Hepatocyte (in vitro differentiated cells): ENCODE data around the gene KMT5B. TPM values are rescaled to one million over a fixed set of nuclear protein-coding genes. Genes with fewer than 3 reads are reported as not detected.

Experiments
- DNase-seq: peaks from one replicate; pipeline ENCODE4 v3.0.0-alpha.2; 2016; ENCODE audit warnings: low spot score
- H2AFZ ChIP-seq: fragments of 200-600 bp; sonication (generic); 2 replicates; pipeline ENCODE4 v1.6.0; 2016; ENCODE audit warnings: antibody characterized with exemption, mild to moderate bottlenecking
- H3K27ac ChIP-seq: fragments of 200-600 bp; sonication (generic); 2 replicates; pipeline ENCODE4 v1.5.1; 2016; ENCODE audit warnings: mild to moderate bottlenecking
- H3K27me3 ChIP-seq: fragments of 200-600 bp; sonication (generic); 2 replicates; pipeline ENCODE4 v1.6.1; 2016
- H3K36me3 ChIP-seq: fragments of 200-600 bp; sonication (generic); replicated peaks from 2 replicates; pipeline ENCODE4 v1.5.1; 2016; ENCODE audit warnings: low read depth; ENCODE audit not compliant: insufficient read depth
- H3K4me1 ChIP-seq: fragments of 200-600 bp; sonication (generic); 2 replicates; pipeline ENCODE4 v1.5.1; 2016; ENCODE audit warnings: mild to moderate bottlenecking, moderate library complexity; ENCODE audit not compliant: insufficient read depth
- H3K4me2 ChIP-seq: fragments of 200-600 bp; sonication (generic); 2 replicates; pipeline ENCODE4 v1.6.0; 2016
- H3K4me3 ChIP-seq: fragments of 200-600 bp; sonication (generic); 2 replicates; pipeline ENCODE4 v1.5.1; 2016; ENCODE audit warnings: mild to moderate bottlenecking
- H3K79me2 ChIP-seq: fragments of 200-600 bp; sonication (generic); 2 replicates; pipeline ENCODE4 v1.6.0; 2017; ENCODE audit warnings: mild to moderate bottlenecking
- H3K9me2 ChIP-seq: fragments of 200-600 bp; sonication (generic); replicated peaks from 2 replicates; pipeline ENCODE4 v1.6.0; 2017; ENCODE audit warnings: mild to moderate bottlenecking; ENCODE audit not compliant: insufficient read depth
- H3K9me3 ChIP-seq: fragments of 200-600 bp; sonication (generic); 2 replicates; pipeline ENCODE4 v1.5.1; 2016; ENCODE audit warnings: low read depth, mild to moderate bottlenecking
- H4K20me1 ChIP-seq: fragments of 200-600 bp; sonication (generic); 2 replicates; pipeline ENCODE4 v1.6.0; 2016; ENCODE audit warnings: mild to moderate bottlenecking; ENCODE audit not compliant: insufficient read depth, poor library complexity, severe bottlenecking
- EZH2 ChIP-seq: fragments of 200-600 bp; sonication (generic); IDR thresholded peaks from 2 replicates; pipeline ENCODE4 v1.6.1; 2016; ENCODE audit warnings: antibody characterized with exemption, mild to moderate bottlenecking, borderline replicate concordance
- EZH2phosphoT487 ChIP-seq: fragments of 200-600 bp; sonication (generic); IDR thresholded peaks from one replicate; pipeline ENCODE4 v1.6.1; 2018; ENCODE audit warnings: antibody characterized with exemption, mild to moderate bottlenecking, low read depth, moderate library complexity; ENCODE audit not compliant: unreplicated experiment, severe bottlenecking
- WGBS: methylation state at CpG from one replicate; pipeline ENCODE4 v1.1.6; 2016; ENCODE audit warnings: low lambda C conversion rate; ENCODE audit errors: missing lambda C conversion rate; 5-methylcytosine and 5-hydroxymethylcytosine counted together
- polyA plus RNA-seq: library from polyadenylated mRNA; unstranded; fragments of >200 nt; fragmentation: Nextera tagmentation; extraction: Ambion mirVana; gene quantifications from 2 replicates; pipeline ENCODE4 v1.2.1, GENCODE V29; 2016
- total RNA-seq: library from RNA; depleted of rRNA; stranded (reverse); fragments of >200 nt; gene quantifications from 2 replicates; pipeline ENCODE4 v1.2.3, GENCODE V29; 2014
- TF ChIP-seq, protein P1 (sequence below): fragments of 200-600 bp; sonication (generic); IDR thresholded peaks from 2 replicates; pipeline ENCODE4 v1.5.1; 2016; ENCODE audit warnings: antibody characterized with exemption, mild to moderate bottlenecking; ENCODE audit not compliant: poor library complexity

The KMT5B gene
- total and polyA plus RNA-seq, 2 experiments from 2014 or later = 29.9 to 36.0 TPM

DNA sequence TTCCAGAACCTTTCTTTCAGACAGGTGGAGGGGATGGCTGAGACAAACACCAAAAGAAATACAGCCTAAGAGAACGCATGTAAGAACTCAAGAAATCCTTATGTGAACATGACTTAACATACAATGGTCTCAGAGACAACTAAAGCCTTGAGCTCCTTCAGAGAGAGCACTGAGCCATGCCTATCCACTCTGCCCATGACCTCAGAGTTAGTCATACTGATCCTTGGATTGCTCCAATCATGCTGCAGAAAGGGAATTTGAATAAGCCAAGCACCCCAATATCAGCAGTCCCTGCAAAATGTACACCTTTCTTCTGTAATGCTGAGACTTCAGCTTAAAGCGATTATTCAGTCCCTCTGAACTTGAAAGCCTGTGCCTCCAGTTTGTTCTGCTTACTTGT lies 48.7 kb downstream of the KMT5B start:
- H3K4me1 ChIP-seq = no peaks in the 10 kb centered on the region
- no peak overlapping the region for H3K4me2 ChIP-seq
- peaks cover 4% of the 10 kb centered on the region for H3K79me2 ChIP-seq
- no peak overlapping the region for H3K4me3 ChIP-seq
- no peak for DNase-seq
- H3K9me3 ChIP-seq = no peaks in the 10 kb centered on the region
- no peaks in the 10 kb centered on the region for H3K9me2 ChIP-seq
- H3K27me3 ChIP-seq = no peaks in the 10 kb centered on the region
- no peak overlapping the region for H2AFZ ChIP-seq
- H3K27ac ChIP-seq = no peak overlapping the region
- no peaks in the 10 kb centered on the region for H3K36me3 ChIP-seq
- H4K20me1 ChIP-seq = no peaks in the 10 kb centered on the region
- 99% methylated on average over 2 of the region's 2 CpGs for whole genome bisulfite sequencing
- TF ChIP-seq EZH2phosphoT487 = no peak
- TF ChIP-seq, protein P1, sequence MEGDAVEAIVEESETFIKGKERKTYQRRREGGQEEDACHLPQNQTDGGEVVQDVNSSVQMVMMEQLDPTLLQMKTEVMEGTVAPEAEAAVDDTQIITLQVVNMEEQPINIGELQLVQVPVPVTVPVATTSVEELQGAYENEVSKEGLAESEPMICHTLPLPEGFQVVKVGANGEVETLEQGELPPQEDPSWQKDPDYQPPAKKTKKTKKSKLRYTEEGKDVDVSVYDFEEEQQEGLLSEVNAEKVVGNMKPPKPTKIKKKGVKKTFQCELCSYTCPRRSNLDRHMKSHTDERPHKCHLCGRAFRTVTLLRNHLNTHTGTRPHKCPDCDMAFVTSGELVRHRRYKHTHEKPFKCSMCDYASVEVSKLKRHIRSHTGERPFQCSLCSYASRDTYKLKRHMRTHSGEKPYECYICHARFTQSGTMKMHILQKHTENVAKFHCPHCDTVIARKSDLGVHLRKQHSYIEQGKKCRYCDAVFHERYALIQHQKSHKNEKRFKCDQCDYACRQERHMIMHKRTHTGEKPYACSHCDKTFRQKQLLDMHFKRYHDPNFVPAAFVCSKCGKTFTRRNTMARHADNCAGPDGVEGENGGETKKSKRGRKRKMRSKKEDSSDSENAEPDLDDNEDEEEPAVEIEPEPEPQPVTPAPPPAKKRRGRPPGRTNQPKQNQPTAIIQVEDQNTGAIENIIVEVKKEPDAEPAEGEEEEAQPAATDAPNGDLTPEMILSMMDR = no peak
- TF ChIP-seq EZH2 = no peak

DNA sequence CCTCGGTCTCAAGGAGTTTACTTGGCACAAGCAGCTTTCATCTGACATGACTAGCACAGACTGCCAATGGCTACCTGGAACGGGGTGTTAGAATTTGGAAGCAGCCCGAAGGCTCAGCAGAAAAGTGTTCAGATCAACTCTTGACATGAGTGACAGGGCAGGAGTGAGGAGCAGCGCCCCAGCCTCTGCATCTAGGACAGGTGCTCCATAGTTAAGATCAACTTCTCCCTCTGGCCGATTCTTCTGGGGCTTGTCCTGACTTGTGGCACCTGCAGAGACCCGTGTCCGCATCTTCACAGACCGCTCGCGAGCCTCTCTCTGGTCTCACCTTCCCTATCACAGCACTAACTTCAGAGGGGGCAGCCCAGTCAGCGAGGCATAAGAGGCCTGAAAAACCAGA lies 49.4 kb downstream of the KMT5B start:
- WGBS = 86% methylated on average over 11 of the region's 11 CpGs
- no peaks in the 10 kb centered on the region for H3K4me1 ChIP-seq
- H3K4me3 ChIP-seq = no peak overlapping the region
- H3K4me2 ChIP-seq = no peak overlapping the region
- H3K9me2 ChIP-seq = no peaks in the 10 kb centered on the region
- TF ChIP-seq EZH2phosphoT487 (no peak), EZH2 (no peak)
- TF ChIP-seq, protein P1 = no peak
- H3K27me3 ChIP-seq = no peaks in the 10 kb centered on the region
- no peak for DNase-seq
- H3K79me2 ChIP-seq = peaks cover 4% of the 10 kb centered on the region
- no peaks in the 10 kb centered on the region for H3K9me3 ChIP-seq
- no peak overlapping the region for H3K27ac ChIP-seq
- H2AFZ ChIP-seq = no peak overlapping the region
- H3K36me3 ChIP-seq = no peaks in the 10 kb centered on the region
- H4K20me1 ChIP-seq = no peaks in the 10 kb centered on the region

DNA sequence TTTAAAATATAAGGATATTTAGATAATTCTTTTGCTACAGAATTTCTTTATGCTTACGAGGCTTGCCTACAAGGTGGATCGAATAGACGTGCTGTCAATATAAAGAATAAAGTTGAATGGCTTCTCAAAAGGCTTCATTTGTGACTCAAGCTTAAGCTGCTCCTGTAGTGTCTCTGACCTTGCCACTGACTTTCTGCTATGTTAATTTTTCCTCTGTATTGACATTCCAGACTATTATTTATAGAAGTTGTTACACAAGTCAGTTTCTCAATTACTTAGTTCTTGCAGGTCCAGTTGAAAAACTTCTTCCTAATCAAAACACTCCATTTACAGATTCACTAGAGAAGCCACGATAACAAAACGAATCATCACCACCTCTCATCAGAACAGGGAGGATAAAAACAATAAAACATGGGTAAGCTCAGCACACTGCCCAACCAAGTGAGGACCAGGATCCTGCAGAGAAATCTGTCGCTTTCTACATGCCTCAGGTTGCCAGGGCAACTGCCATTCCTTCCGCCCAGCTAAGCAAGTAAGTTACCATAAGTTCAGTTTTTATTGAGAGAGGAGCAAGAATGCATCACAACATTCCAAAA lies 52.9 kb downstream of the KMT5B start:
- H4K20me1 ChIP-seq = no peaks in the 10 kb centered on the region
- no peaks in the 10 kb centered on the region for H3K27me3 ChIP-seq
- TF ChIP-seq EZH2phosphoT487 (no peak), EZH2 (no peak)
- TF ChIP-seq, protein P1 = no peak
- no peaks in the 10 kb centered on the region for H3K4me1 ChIP-seq
- DNase-seq = no peak
- no peak overlapping the region for H2AFZ ChIP-seq
- H3K4me3 ChIP-seq = no peak overlapping the region
- H3K4me2 ChIP-seq = no peak overlapping the region
- H3K36me3 ChIP-seq = no peaks in the 10 kb centered on the region
- 92% methylated on average over 7 of the region's 7 CpGs for WGBS
- no peaks in the 10 kb centered on the region for H3K9me2 ChIP-seq
- no peak overlapping the region for H3K27ac ChIP-seq
- H3K9me3 ChIP-seq = no peaks in the 10 kb centered on the region
- peaks cover 4% of the 10 kb centered on the region for H3K79me2 ChIP-seq
